ENCODE measurements around the gene ZNF579. TPM values are rescaled to one million over a fixed set of nuclear protein-coding genes. Genes with fewer than 3 reads are reported as not detected.

The ZNF579 gene
- total RNA-seq, 2 experiments from 2014 or later, result 6.1 to 11.1 TPM

- Histone ChIP-seq H3K27ac (ENCODE audit: low read depth, low read length, poor library complexity, severe bottlenecking) (no peak overlapping the region), H3K9me2 (ENCODE audit: insufficient read depth, low read length) (no peaks in the 10 kb centered on the region), H3K36me3 (ENCODE audit: insufficient read depth, low read length) (no peaks in the 10 kb centered on the region), H2AFZ (ENCODE audit: low read length) (no peak overlapping the region), H3K4me1 (ENCODE audit: insufficient read depth, low read length, poor library complexity, severe bottlenecking) (no peaks in the 10 kb centered on the region), H4K20me1 (ENCODE audit: insufficient read depth, low read length) (no peaks in the 10 kb centered on the region), H3K79me2 (ENCODE audit: insufficient read depth, low read depth, low read length) (no peaks in the 10 kb centered on the region), H3K4me3 (ENCODE audit: low read depth, low read length, poor library complexity, severe bottlenecking) (no peak overlapping the region), H3K4me2 (ENCODE audit: low read length) (no peak overlapping the region), H3K9me3 (ENCODE audit: low read length) (no peaks in the 10 kb centered on the region)
- no TSS peak for BruUV-seq (replicated peaks)
- TF ChIP-seq EZH2phosphoT487 (IDR thresholded peaks at IDR 0.05; ENCODE audit: borderline replicate concordance, low read depth, low read length), result no peak
- TF ChIP-seq, protein P1, sequence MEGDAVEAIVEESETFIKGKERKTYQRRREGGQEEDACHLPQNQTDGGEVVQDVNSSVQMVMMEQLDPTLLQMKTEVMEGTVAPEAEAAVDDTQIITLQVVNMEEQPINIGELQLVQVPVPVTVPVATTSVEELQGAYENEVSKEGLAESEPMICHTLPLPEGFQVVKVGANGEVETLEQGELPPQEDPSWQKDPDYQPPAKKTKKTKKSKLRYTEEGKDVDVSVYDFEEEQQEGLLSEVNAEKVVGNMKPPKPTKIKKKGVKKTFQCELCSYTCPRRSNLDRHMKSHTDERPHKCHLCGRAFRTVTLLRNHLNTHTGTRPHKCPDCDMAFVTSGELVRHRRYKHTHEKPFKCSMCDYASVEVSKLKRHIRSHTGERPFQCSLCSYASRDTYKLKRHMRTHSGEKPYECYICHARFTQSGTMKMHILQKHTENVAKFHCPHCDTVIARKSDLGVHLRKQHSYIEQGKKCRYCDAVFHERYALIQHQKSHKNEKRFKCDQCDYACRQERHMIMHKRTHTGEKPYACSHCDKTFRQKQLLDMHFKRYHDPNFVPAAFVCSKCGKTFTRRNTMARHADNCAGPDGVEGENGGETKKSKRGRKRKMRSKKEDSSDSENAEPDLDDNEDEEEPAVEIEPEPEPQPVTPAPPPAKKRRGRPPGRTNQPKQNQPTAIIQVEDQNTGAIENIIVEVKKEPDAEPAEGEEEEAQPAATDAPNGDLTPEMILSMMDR (conservative IDR thresholded peaks at IDR 0.05; ENCODE audit: low read length), result no peak
- CTCF ChIA-PET (ENCODE audit: unreplicated experiment), result interaction anchor here (0.5 kb wide), 1 partner anchor 24 kb away, joined by 3 read pairs; no protein-coding TSS in a partner anchor
- POLR2A ChIA-PET, result interaction anchor here (0.6 kb wide), 2 partner anchors 81 to 425 kb away, joined by 3 read pairs; partner anchors contain the start of gene ZNF784
- DNase-seq (ENCODE audit: low spot score), result no peak
- intact Hi-C loops (cut with micrococcal nuclease; ENCODE audit: unreplicated experiment), result no loop called here
Observed at GRCh38 chr19:55544014-55544413, 36.6 kb downstream of the ZNF579 start.

- intact Hi-C loops (cut with micrococcal nuclease; ENCODE audit: unreplicated experiment), result no loop called here
- no peak overlapping the region for H3K4me3 ChIP-seq (ENCODE audit: low read depth, low read length, poor library complexity, severe bottlenecking)
Observed at GRCh38 chr19:55543567-55543966, 37.1 kb downstream of the ZNF579 start.

GRCh38 chr19:55542292-55542855 lies 38.3 kb downstream of the ZNF579 start:
- ChIA-PET CTCF (ENCODE audit: unreplicated experiment) (no interaction called here), POLR2A (no interaction called here)
- Histone ChIP-seq H3K79me2 (ENCODE audit: insufficient read depth, low read depth, low read length) (no peaks in the 10 kb centered on the region), H3K27ac (ENCODE audit: low read depth, low read length, poor library complexity, severe bottlenecking) (no peak overlapping the region), H3K9me2 (ENCODE audit: insufficient read depth, low read length) (no peaks in the 10 kb centered on the region), H4K20me1 (ENCODE audit: insufficient read depth, low read length) (no peaks in the 10 kb centered on the region), H3K4me2 (ENCODE audit: low read length) (no peak overlapping the region), H3K9me3 (ENCODE audit: low read length) (no peaks in the 10 kb centered on the region), H2AFZ (ENCODE audit: low read length) (no peak overlapping the region), H3K4me1 (ENCODE audit: insufficient read depth, low read length, poor library complexity, severe bottlenecking) (no peaks in the 10 kb centered on the region), H3K4me3 (ENCODE audit: low read depth, low read length, poor library complexity, severe bottlenecking) (no peak overlapping the region), H3K36me3 (ENCODE audit: insufficient read depth, low read length) (no peaks in the 10 kb centered on the region)
- intact Hi-C loops (cut with micrococcal nuclease; ENCODE audit: unreplicated experiment), result no loop called here
- DNase-seq (ENCODE audit: low spot score), result no peak
- BruUV-seq (replicated peaks), result no TSS peak
- TF ChIP-seq, protein P1 (conservative IDR thresholded peaks at IDR 0.05; ENCODE audit: low read length), result no peak
- TF ChIP-seq EZH2phosphoT487 (IDR thresholded peaks at IDR 0.05; ENCODE audit: borderline replicate concordance, low read depth, low read length), result no peak

More at GRCh38 chr19:55543567-55543966, 37.1 kb downstream of the ZNF579 start:
- no peaks in the 10 kb centered on the region for H3K9me3 ChIP-seq (ENCODE audit: low read length)
- H3K79me2 ChIP-seq (ENCODE audit: insufficient read depth, low read depth, low read length), result no peaks in the 10 kb centered on the region
- H4K20me1 ChIP-seq (ENCODE audit: insufficient read depth, low read length), result no peaks in the 10 kb centered on the region
- TF ChIP-seq EZH2phosphoT487 (IDR thresholded peaks at IDR 0.05; ENCODE audit: borderline replicate concordance, low read depth, low read length), result no peak
- TF ChIP-seq, protein P1 (conservative IDR thresholded peaks at IDR 0.05; ENCODE audit: low read length), result no peak
- H3K27ac ChIP-seq (ENCODE audit: low read depth, low read length, poor library complexity, severe bottlenecking), result no peak overlapping the region
- no peak overlapping the region for H3K4me2 ChIP-seq (ENCODE audit: low read length)
- DNase-seq (ENCODE audit: low spot score), result no peak
- no peaks in the 10 kb centered on the region for H3K36me3 ChIP-seq (ENCODE audit: insufficient read depth, low read length)
- H3K4me1 ChIP-seq (ENCODE audit: insufficient read depth, low read length, poor library complexity, severe bottlenecking), result no peaks in the 10 kb centered on the region
- no peak overlapping the region for H2AFZ ChIP-seq (ENCODE audit: low read length)
- no peaks in the 10 kb centered on the region for H3K9me2 ChIP-seq (ENCODE audit: insufficient read depth, low read length)
- POLR2A ChIA-PET, result interaction anchor here (0.6 kb wide), 2 partner anchors 81 to 425 kb away, joined by 3 read pairs; partner anchors contain the start of gene ZNF784
- CTCF ChIA-PET (ENCODE audit: unreplicated experiment), result no interaction called here
- no TSS peak for BruUV-seq (replicated peaks)

All from OCI-LY7 (cell line).